Prostate gland (tissue), 2 donors: ENCODE results near the gene ANGPT4. TPM values are rescaled to one million over a fixed set of nuclear protein-coding genes. Genes with fewer than 3 reads are reported as not detected.

Experiments
- DNase-seq: peaks from one replicate; pipeline ENCODE4 v3.0.0-alpha.2; 2019; ENCODE audit warnings: low spot score
- H3K27ac ChIP-seq, 2 donors: fragments of 200-600 bp; sonication (generic); 2 replicates each; pipeline ENCODE4 v1.5.1; 2017 to 2019
- H3K27me3 ChIP-seq: fragments of 200-600 bp; sonication (generic); replicated peaks from 2 replicates; pipeline ENCODE4 v1.5.1; 2019; ENCODE audit not compliant: insufficient read depth
- H3K36me3 ChIP-seq, 2 donors: fragments of 200-600 bp; sonication (generic); 1 replicate in 1 of 2; 2 replicates in 1 of 2; pipeline versions ENCODE4 v1.5.1 to v1.8.1; 2017 to 2019
- H3K4me1 ChIP-seq: fragments of 200-600 bp; sonication (generic); replicated peaks from 2 replicates; pipeline ENCODE4 v1.5.1; 2019
- H3K4me3 ChIP-seq, 2 donors: fragments of 200-600 bp; sonication (generic); 2 replicates each; pipeline ENCODE4 v1.5.1; 2017 to 2019
- H3K9me3 ChIP-seq: fragments of 200-600 bp; sonication (generic); 2 replicates; pipeline ENCODE4 v1.5.1; 2017
- POLR2A ChIP-seq: fragments of 450-650 bp; IDR thresholded peaks from one replicate; pipeline ENCODE4 v1.6.1; 2016; ENCODE audit warnings: antibody characterized with exemption, mild to moderate bottlenecking
- POLR2AphosphoS5 ChIP-seq: sonication (generic); formaldehyde crosslinking; IDR thresholded peaks from one replicate; pipeline ENCODE4 v1.6.1; 2017; ENCODE audit warnings: antibody characterized with exemption
- WGBS: methylation state at CpG from one replicate; pipeline ENCODE4 v1.1.5; 2018; 5-methylcytosine and 5-hydroxymethylcytosine counted together
- intact Hi-C: fragments of 100-400 bp; cut with DNase I; formaldehyde crosslinking; loops from one replicate; pipeline ENCODE4 v1.14.2; 2022
- total RNA-seq, 2 donors: library from RNA; depleted of rRNA; stranded (reverse); fragments of >200 nt; gene quantifications; one replicate each; pipeline ENCODE4 v1.1.0, GENCODE V29; 2016
- TF ChIP-seq, protein P1 (sequence below), 4 experiments: fragments of 200-600 bp in 2 of 4; fragments of 450-650 bp in 2 of 4; sonication (generic) in 2 of 4; IDR thresholded peaks; 1 replicate in 3 of 4; 2 replicates in 1 of 4; pipeline ENCODE4 v1.5.1; 2016 to 2019; ENCODE audit warnings: antibody characterized with exemption in 4 of 4, mild to moderate bottlenecking in 2 of 4, moderate library complexity in 2 of 4

The ANGPT4 gene
- total RNA-seq, 2 donors from 2014 or later = 0.27 to 1.2 TPM

DNA sequence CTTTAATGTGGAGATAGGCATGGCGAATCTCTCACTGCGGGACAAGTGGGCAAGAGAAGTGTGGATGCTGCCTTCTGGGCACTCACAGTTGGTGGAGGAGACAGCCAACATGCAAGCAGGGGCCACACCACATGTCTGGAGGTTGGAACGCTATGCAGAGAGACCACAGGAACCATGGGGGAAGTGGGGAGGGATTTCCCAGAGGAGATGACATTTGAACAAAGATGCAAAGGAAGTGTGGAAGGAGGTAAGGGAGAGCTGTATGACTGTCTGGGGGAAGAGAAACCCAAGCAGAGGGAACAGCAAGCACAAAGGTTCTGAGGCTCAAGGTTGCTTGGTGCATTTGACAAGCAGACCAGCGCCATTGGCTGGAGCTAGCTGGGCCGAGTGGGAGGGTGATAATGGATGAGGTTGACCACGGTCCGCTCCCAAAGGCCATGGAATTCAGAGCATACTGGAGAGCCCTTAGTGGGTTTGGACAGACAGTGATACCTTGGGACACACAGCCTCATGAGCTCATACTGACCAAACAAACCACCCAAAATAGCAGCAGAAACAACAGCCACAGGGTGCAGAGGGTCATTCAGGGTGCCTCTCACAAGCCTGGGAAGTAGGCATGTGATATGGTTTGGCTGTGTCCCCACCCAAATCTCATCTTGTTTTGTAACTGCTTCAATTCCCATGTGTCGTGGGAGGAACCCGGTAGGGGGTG is 90.3 kb downstream of the ANGPT4 start:
- H3K4me1 ChIP-seq = no peaks in the 10 kb centered on the region
- H3K9me3 ChIP-seq = no peaks in the 10 kb centered on the region
- H3K27me3 ChIP-seq = no peaks in the 10 kb centered on the region
- no peak overlapping the region for H3K27ac ChIP-seq
- no peak for DNase-seq
- intact Hi-C loops = no loop called here
- TF ChIP-seq POLR2AphosphoS5 (no peak), POLR2A (no peak)
- TF ChIP-seq, protein P1, sequence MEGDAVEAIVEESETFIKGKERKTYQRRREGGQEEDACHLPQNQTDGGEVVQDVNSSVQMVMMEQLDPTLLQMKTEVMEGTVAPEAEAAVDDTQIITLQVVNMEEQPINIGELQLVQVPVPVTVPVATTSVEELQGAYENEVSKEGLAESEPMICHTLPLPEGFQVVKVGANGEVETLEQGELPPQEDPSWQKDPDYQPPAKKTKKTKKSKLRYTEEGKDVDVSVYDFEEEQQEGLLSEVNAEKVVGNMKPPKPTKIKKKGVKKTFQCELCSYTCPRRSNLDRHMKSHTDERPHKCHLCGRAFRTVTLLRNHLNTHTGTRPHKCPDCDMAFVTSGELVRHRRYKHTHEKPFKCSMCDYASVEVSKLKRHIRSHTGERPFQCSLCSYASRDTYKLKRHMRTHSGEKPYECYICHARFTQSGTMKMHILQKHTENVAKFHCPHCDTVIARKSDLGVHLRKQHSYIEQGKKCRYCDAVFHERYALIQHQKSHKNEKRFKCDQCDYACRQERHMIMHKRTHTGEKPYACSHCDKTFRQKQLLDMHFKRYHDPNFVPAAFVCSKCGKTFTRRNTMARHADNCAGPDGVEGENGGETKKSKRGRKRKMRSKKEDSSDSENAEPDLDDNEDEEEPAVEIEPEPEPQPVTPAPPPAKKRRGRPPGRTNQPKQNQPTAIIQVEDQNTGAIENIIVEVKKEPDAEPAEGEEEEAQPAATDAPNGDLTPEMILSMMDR (IDR thresholded peaks at IDR 0.05) = no peak
- 87% methylated on average over 9 of the region's 9 CpGs for WGBS
- no peak overlapping the region for H3K4me3 ChIP-seq
- H3K36me3 ChIP-seq = no peaks in the 10 kb centered on the region

DNA sequence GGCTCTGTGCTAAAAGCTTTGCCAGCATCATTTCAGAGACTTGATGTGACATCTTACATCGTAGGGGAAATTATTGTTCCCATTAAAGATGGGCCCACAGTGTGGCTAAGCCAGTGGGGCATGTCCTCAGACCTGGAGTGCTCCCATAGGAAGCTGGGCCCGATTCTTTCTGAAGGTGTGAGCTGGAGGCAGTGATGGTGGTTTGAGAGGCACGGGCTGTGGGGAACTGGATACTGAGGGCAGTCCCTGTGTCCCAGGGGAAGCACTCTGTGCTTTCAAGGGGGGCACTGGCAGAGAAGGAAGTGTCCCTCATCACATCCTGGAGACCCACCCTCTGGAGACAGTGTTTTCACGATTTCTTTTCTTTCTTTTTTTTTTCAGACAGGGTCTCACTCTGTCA is 91.2 kb downstream of the ANGPT4 start:
- no peak for DNase-seq
- no peaks in the 10 kb centered on the region for H3K4me1 ChIP-seq

DNA sequence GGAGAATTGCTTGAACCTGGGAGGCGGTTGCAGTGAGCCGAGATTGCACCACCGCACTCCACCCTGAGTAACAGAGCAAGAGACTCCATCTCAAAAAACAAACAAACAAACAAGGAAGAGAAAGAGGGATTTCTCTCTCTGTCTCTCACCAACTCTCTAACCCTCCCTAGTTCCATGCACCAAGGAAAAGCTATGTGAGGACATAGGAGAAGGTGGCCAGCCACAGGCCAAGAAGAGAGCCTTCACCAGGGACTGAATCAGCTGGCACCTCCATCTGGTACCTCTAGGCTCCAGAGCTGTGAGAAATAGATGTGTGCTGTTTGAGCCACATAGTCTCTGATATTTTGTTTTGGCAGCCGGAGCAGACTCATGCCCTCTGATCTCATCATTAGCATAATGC is 91.6 kb downstream of the ANGPT4 start:
- no peaks in the 10 kb centered on the region for H3K9me3 ChIP-seq
- intact Hi-C loops = no loop called here
- 98% methylated on average over 4 of the region's 4 CpGs for WGBS
- H3K27me3 ChIP-seq = no peaks in the 10 kb centered on the region
- no peak for DNase-seq
- no peak overlapping the region for H3K27ac ChIP-seq
- TF ChIP-seq, protein P1 (IDR thresholded peaks at IDR 0.05) = no peak
- no peak for TF ChIP-seq POLR2AphosphoS5
- H3K36me3 ChIP-seq = no peaks in the 10 kb centered on the region
- no peak overlapping the region for H3K4me3 ChIP-seq
- no peaks in the 10 kb centered on the region for H3K4me1 ChIP-seq

More for the DNA sequence above, 91.2 kb downstream of the ANGPT4 start:
- no peak for TF ChIP-seq POLR2A
- TF ChIP-seq POLR2AphosphoS5 = no peak
- TF ChIP-seq, protein P1 (IDR thresholded peaks at IDR 0.05) = no peak
- intact Hi-C loops = no loop called here
- Histone ChIP-seq H3K9me3 (no peaks in the 10 kb centered on the region), H3K27ac (no peak overlapping the region), H3K36me3 (no peaks in the 10 kb centered on the region), H3K4me3 (no peak overlapping the region), H3K27me3 (no peaks in the 10 kb centered on the region)
- 69% methylated on average over 4 of the region's 4 CpGs for WGBS

DNA sequence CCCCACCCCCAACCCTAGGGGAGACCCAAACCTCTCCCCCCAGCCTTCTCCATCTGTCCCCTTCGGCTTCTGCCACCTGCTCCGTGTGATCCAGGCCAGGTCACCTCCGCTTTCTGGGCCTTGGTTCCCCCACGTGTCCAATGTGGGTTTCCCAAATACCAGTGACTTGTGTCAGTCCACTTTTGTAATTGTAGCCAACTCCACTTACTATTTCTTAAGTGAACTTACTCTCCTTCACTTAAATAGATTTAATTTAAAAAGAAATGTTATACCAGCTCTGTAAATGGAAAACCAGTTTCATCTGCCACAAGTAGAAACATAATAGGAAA is 92.6 kb downstream of the ANGPT4 start:
- H3K9me3 ChIP-seq = no peaks in the 10 kb centered on the region
- H3K27ac ChIP-seq = no peak overlapping the region
- H3K4me1 ChIP-seq = no peaks in the 10 kb centered on the region
- no peak overlapping the region for H3K4me3 ChIP-seq
- DNase-seq = no peak
- no peaks in the 10 kb centered on the region for H3K36me3 ChIP-seq
- TF ChIP-seq POLR2A (no peak), POLR2AphosphoS5 (no peak)
- TF ChIP-seq, protein P1 (IDR thresholded peaks at IDR 0.05) = no peak
- H3K27me3 ChIP-seq = no peaks in the 10 kb centered on the region
- intact Hi-C loops = no loop called here
- 92% methylated on average over 4 of the region's 4 CpGs for WGBS
